ENCODE measurements around the gene CDH22.
A peak's percentile ranks its signal among the peaks of the same experiment; 100 is the strongest.

Gene CDH22

GRCh38 chr20:46268131-46268614 is 40.1 kb downstream of the CDH22 start:
- no peak for ATAC-seq
- no peak for DNase-seq

GRCh38 chr20:46267108-46268105 is 40.9 kb downstream of the CDH22 start:
- no peak for ATAC-seq
- no peak for DNase-seq

GRCh38 chr20:46265539-46265938 is 42.8 kb downstream of the CDH22 start:
- ATAC-seq (no peak), DNase-seq (no peak)

- no peak for DNase-seq
- no peak for ATAC-seq
Measured at GRCh38 chr20:46264391-46265266, 43.7 kb downstream of the CDH22 start.

- ATAC-seq = no peak
- no peak for DNase-seq
Measured at GRCh38 chr20:46261456-46262253, 46.6 kb downstream of the CDH22 start.

GRCh38 chr20:46260936-46261454 is 47.3 kb downstream of the CDH22 start:
- ATAC-seq (no peak), DNase-seq (no peak)

GRCh38 chr20:46260480-46260879 is 47.8 kb downstream of the CDH22 start:
- DNase-seq (no peak), ATAC-seq (no peak)

- no peak for DNase-seq
- ATAC-seq = no peak
Measured at GRCh38 chr20:46259260-46259859, 48.9 kb downstream of the CDH22 start.

GRCh38 chr20:46257887-46258286 is 50.4 kb downstream of the CDH22 start:
- no peak for DNase-seq
- no peak for ATAC-seq

- DNase-seq (no peak), ATAC-seq (no peak)
Measured at GRCh38 chr20:46256293-46256692, 52.0 kb downstream of the CDH22 start.

GRCh38 chr20:46255440-46256104 is 52.7 kb downstream of the CDH22 start:
- ATAC-seq (no peak), DNase-seq (no peak)

- ATAC-seq (no peak), DNase-seq (no peak)
Measured at GRCh38 chr20:46253391-46253790, 54.9 kb downstream of the CDH22 start.

- DNase-seq = no peak
- ATAC-seq = no peak
Measured at GRCh38 chr20:46252352-46253091, 55.8 kb downstream of the CDH22 start.

GRCh38 chr20:46251211-46251673 is 57.1 kb downstream of the CDH22 start:
- no peak for DNase-seq
- no peak for ATAC-seq

GRCh38 chr20:46250772-46251171 is 57.5 kb downstream of the CDH22 start:
- no peak for ATAC-seq
- no peak for DNase-seq

GRCh38 chr20:46249671-46250070 is 58.6 kb downstream of the CDH22 start:
- no peak for ATAC-seq
- no peak for DNase-seq

GRCh38 chr20:46246559-46246958 is 61.7 kb downstream of the CDH22 start:
- ATAC-seq = no peak
- peak; percentile 10 for DNase-seq

- DNase-seq (no peak), ATAC-seq (no peak)
Measured at GRCh38 chr20:46243707-46244628, 64.3 kb downstream of the CDH22 start.

- DNase-seq (no peak), ATAC-seq (no peak)
Measured at GRCh38 chr20:46242390-46242789, 65.9 kb downstream of the CDH22 start.
